Measurements from ENCODE around the gene TIRAP.
A peak's percentile ranks its signal among the peaks of the same experiment; 100 is the strongest.
"Not testable (repeated sequence)": the region's sequence is repeated elsewhere in the genome, so short reads cannot be mapped to it uniquely, and the experiment has no call there.

The TIRAP gene, protein sequence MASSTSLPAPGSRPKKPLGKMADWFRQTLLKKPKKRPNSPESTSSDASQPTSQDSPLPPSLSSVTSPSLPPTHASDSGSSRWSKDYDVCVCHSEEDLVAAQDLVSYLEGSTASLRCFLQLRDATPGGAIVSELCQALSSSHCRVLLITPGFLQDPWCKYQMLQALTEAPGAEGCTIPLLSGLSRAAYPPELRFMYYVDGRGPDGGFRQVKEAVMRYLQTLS

DNA sequence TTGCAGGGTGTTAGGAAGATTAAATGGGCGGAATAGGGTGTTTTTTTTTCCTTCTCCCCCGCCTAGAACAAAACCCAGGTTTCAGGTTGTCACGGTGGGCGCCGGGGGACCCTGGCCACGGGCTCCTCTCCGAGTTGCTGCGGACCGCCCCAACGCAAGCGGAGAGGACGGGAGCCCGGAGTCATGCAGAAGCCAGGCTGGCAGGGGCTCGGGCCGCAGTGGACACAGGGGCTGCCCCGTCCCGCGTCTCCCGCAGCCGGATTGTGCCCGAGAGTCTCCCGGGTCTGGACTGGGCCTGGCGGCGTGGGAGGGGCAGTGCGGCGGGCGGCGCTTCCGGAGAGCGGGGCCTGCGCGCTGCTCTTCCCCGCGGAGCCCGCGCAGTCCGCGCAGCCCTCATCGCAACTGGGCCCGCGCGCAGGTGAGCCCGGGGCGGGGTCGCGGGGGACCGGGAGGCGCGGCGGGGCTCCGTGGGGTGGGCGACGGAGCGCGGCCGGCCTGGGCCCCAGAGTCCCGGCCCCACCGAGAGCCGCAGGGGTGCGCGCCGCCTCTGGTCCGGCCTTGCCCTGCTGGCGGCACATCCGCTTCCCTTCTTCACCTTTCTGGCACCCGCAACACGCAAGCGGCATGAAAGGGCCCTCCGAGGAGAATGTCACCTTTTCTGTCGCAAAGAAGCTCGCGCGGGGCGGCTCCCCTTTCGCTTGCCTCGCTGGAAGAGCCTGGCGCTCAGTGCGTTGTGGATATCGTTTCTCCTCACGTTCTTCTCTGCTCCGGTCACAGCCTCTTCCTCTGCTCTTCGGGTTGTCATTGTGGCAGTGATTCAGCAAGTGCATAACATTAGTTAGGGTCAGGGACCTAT lies at the start of gene TIRAP:
TSS of gene TIRAP (plus strand) at position 358 of the 856 bp plus-strand sequence. CDS start 7,802 bp downstream, outside the sequence.
- peak; percentile 32 for DNase-seq (ENCODE audit: low read depth)

DNA sequence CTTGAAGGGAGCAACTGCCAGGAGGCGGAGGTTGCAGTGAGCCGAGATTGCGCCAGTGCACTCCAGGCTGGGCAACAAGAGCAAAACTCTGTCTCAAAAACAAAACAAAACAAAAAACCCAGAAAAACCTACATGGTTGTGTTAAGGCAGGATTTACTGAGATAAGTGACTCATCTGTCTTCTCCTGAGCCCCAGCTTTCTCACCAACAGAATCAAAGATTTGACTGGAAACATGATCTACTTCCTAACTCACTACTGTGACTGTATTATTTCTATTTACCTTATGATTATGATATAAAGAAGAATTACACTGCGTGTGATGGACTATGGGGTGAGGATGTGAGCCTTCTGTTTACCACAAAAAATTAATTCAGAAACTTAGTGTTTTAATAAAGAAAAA lies 49.5 kb upstream of the TIRAP start:
- DNase-seq (ENCODE audit: low read depth): no peak

DNA sequence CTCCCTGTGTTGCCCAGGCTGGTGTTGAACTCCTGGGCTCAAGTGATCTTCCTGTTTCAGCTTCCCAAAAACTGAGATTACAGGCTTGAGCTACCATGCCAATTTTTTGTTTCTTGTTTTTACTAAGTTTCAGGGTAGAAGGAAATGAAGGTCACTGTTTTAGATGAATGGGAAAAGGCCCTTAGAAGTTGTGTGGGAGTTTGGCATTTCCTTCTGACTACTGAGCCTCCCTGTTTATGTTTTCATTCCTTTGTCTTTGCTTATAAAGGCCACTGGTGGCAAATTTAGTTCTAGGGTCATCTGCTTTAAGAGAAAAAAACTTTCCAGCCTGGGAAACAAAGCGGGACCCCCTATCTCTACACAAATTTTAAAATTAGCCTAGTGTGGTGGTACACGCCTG lies 36.3 kb upstream of the TIRAP start:
- no peak for DNase-seq (ENCODE audit: low read depth)

DNA sequence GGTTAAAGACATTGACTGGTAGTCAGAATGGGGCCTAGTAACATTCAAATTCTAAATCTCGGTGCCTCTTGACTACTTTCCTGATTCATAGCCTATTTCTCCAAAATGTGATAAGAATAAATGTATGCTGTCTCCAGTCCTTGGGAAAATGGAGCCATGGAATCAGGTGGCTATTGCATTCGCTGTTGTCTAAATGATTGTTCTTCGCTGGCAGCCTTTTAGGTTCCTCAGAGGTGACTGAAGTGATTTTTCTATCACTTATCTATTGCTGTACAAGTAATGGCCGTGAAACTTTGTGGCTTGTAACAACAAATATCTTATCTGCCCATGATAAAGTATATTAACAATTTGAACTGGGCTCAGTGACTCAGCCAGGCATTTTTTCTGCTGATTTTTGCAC lies 29.6 kb upstream of the TIRAP start:
- DNase-seq (ENCODE audit: low read depth): no peak

DNA sequence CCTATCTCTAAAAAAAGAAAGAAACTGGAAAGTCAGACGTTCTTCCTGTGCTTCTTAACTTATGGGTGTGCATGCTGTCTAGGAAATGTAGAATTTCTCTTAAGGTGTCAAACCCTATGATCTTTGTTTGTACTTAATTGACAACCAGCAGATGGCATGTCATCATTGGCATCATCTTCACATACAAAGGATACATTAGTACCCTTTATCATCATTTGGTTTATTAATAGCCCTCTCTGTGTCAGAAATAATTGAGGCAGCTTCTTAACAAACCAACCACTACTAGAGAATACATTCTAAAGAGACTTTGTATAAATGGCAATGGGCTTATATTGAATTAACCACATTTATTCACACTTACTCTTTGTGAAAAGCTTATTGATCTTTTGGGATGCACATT lies 28.1 kb upstream of the TIRAP start:
- no peak for DNase-seq (ENCODE audit: low read depth)

DNA sequence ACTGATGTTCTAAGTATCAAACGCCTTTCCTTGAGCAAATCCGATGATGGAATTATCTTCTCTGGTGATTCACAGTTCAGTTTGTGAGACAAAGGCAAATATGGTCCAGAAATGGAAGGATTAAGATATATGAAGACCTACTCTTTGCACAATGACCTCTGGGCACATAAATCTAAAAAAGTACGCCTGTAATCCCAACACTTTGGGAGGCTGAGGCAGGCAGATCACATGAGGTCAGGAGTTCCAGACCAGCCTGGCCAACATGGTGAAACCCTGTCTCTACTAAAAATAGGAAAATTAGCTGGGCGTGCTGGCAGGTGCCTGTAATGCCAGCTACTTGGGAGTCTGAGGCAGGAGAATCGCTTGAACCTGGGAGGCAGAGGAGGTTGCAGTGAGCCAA lies 27.4 kb upstream of the TIRAP start:
- not testable (repeated sequence) for DNase-seq (ENCODE audit: low read depth)

DNA sequence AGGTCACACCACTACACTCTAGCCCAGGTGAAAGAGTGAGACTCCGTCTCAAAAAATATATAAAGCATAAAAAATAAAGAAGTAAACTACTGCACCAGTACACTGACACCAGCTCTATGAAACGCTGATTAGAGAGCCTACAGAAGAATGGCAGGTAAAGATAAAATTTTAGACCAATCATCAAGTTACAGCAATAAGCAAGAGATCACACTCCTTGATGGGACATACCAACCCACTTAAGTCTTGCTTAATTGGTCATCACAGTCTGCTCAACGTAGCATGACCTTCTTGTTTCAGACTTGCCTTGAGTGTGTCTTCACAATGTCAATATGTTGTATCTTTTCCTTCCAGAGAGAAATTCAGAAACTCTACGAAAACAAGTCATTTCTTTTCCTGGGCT lies 26.7 kb upstream of the TIRAP start:
- no peak for DNase-seq (ENCODE audit: low read depth)

DNA sequence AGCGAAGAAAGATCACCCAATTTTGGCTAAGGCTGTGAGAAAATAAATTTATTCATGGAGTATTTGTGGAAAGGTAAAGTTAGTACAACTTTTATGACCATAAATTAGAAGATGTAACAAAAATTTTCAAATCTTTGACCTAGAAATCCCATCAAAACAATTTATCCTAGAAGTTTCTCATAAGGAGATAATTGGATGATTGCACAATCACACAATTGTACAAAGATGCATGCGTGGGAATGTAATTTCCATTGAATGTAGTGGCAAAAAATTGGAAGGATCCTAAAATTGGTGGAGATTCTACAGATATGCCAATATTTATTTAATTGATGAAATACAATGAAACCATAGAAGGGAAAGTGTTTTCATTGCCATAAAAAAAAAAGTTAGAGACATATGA lies 25.7 kb upstream of the TIRAP start:
- DNase-seq (ENCODE audit: low read depth): no peak

DNA sequence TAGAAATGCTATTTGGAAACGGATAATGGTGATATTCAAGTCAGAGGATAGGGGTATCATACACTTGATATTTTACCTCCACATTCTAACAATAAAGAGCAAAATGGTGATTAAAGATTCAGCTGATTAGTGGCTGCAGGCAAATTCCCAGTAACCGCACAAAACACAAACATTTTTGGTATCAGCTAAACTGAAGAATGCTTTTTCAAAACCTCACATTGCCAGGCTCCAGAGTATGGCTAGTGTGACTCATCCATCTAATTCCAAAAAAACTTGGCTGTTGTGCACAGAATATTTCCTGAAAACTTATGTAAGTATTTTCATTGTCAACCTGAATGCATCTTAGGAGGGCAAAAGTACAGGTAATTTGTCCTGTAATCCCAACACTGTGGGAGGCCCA lies 25.1 kb upstream of the TIRAP start:
- no peak for DNase-seq (ENCODE audit: low read depth)

DNA sequence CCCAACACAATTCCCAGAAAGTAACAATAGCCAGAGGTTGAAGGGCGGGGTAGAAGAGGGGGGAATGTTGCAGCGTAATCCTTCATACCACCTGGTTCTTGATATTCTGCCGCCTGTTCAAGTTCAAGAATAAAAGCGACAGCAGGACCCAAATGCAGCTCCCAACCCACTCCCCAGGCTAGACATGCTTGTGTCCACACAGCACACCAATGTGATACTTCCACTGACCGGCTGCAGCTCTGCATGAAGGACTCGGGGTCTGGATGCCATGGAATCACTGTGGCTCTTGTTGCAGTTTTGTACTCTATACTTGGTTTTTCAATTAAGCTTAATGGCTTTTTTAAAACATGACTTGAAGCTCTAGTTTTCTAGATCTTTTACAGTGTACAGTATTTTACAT lies 20.7 kb upstream of the TIRAP start:
- DNase-seq (ENCODE audit: low read depth): no peak

DNA sequence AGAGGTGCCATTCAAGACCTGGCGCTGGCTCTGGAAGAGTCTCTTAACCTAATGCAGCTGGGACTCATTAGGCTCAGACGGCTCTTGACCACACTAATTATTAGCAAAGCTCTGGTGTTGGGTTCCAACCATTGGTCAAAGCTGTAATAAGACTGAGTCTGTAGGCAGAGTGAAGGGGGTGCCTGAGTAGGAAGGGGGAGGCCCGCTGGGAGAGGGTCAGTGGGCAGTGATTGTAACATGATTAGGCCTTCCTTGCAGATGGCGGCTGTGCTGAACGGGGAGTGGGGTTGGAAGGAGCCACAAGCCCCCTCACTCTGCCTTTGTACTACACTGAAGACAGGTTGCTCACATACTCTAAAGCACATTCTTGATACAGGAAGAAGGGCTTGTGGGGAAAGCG lies 19.4 kb upstream of the TIRAP start:
- DNase-seq (ENCODE audit: low read depth): no peak

DNA sequence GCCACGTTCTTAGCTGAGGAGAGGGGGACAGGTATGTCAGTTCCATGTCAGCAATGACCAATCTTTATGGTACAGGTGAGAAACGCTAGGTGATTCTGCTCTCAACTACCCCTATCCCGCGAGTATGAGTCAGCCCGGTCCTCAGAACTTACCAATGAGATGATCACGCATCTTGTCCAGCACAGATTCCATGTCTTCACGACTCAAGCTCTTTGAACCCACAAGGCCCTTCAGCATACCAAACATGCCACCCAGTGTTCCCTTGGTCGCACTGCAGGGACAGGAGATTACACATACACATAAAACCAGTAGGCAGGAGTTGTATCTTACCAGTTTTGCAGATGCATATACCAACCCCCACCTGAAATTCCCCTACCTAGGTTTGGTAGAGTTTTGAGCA lies 17.1 kb upstream of the TIRAP start:
- no peak for DNase-seq (ENCODE audit: low read depth)

DNA sequence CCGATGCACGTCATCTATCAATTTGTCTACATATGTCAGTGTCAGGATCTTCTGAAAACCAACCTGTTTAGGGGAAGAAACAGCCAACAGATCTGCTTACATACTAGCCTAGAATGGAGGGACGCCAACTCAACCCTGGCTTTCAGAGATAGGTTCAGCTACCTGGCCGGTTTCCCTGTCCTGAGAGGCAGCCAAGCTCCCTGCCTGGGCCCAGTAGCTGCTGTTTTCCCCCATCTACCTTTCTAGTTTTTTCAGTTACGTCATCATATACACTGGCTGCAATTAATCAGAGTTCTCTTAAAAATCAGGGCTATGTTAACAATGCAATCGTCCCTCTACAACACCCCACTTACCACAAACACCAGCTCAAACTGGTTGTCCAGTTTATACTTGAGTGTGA lies 15.2 kb upstream of the TIRAP start:
- DNase-seq (ENCODE audit: low read depth): no peak

DNA sequence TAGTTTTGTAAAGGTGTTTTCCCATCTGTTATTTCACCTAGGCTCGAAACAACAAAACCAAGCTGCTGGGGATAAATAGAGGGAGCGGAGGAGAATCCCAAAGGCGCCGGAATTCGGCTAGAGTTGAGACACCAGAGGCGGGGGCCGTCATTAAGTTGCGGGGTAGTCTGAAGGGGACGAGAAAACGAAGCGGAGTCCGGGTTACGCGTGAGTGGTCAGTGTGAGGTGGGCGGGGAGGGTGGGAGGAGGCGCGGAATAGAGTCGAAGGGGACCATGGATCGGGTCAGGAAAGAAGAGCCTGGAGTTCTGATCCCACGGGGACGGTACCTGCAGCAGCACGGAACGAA lies 14.6 kb upstream of the TIRAP start:
- no peak for DNase-seq (ENCODE audit: low read depth)

DNA sequence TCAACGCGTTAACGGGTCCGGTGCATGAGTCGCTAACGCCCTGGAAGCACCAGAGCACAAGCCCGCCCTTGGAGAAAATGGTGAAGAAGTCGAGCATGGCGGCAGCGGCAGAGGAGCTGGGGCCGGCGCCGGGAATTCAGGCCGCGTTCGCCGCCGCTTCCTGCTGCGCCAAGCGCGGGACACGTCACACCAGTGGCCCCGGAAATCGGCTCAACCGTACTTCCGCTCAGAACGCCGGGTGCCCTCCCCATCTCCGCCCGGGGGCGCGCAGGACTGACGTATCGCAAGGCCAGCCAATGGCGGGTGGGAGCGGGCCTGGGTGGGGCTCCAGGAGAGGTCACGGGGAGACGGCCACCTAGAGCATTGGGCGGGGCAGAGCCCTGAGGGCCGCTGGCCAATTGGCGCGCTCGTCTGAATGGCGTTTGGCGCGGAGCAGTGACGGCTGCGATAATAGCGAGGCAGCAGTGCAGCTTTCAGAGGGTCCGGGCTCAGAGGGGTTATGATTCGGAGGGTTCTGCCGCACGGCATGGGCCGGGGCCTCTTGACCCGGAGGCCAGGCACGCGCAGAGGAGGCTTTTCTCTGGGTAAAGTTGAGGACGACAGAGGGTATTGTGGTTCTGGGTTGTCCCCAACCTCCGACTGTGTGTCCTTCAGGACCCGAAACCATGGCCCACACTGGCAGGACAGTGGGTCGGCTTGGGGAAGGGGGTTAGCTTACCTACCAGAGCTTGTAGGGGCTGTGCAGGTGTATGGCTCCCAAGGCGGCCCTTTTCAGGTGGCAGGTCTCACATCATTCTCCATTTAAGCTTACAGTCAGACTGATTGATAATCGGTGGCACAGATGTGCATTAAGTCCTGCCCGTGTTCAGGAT lies 13.9 kb upstream of the TIRAP start, which contains the start of the genes FOXRED1 and SRPRA:
TSS of gene FOXRED1 (plus strand) at position 447 of the 872 bp plus-strand sequence. CDS start at position 500, 53 bp downstream.
TSS of gene SRPRA (minus strand) at position 188 of the 872 bp plus-strand sequence. CDS start at position 97, 91 bp downstream.
- peak; percentile 100 for DNase-seq (ENCODE audit: low read depth)

DNA sequence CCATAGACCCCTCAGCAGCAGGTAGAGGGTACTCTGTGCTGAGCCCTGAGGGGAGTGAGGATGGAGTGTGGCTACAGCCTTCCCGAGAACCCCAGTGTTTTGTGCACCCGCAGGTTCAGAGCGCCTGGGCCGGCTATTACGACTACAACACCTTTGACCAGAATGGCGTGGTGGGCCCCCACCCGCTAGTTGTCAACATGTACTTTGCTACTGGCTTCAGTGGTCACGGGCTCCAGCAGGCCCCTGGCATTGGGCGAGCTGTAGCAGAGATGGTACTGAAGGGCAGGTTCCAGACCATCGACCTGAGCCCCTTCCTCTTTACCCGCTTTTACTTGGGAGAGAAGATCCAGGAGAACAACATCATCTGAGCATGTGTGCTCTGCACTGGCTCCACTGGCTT lies 5.6 kb upstream of the TIRAP start:
- DNase-seq (ENCODE audit: low read depth): no peak

DNA sequence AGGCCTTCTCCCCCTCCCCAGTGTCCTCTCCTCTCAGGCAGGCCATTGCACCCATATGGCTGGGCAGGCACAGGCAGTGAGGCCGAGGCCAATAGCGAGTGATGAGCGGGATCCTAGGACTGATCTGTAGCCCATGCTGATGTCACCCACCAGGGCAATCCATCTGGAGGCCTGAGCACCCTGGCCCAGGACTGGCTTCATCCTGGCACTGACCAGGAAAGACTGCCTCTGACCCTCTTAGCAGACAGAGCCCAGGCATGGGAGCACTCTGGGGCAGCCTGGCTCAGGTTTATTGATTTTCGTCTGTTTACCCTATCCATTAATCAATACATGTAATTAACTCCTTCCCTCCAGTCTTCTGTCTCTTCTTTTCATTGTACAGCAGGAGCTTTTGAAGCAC lies 5.1 kb upstream of the TIRAP start:
- no peak for DNase-seq (ENCODE audit: low read depth)

DNA sequence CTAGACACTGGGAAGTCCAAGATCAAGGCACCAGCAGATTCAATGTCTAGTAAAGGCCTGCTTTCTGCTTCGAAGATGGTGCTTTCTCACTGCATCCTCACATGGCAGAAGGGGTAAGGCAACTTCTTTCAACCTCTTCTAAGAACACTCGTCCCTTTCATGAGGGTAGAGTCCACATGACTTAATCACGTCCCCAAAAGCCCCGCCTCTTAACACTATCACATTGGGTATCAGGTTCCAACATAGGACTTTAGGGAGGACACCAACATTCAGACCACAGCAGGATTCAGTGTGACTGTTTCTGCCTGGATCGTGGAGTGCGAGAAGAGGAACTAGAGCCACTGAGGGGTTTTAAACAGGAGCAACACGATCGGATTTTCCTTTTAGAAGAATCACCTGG lies 3.7 kb upstream of the TIRAP start:
- DNase-seq (ENCODE audit: low read depth): no peak

DNA sequence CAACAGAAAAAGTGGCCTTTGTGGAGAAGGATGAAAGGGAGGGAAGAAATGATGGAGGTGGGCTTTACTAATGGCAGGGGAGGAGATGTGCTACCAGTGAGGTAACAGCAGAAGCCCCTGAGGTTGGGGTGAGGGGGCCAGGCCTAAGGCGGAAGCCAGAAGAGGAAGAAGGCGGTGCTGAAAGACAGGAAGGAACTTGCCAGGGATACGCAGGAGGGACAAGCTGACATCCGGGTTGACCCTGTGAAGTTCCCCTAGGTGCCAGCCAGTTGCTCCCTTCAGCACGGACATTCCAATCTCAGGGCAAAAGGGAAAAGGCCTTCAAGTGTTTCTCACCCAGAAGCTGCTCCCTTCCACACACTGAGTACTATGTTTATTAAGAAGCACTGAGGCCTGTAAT lies 2.3 kb upstream of the TIRAP start:
- DNase-seq (ENCODE audit: low read depth): no peak

DNA sequence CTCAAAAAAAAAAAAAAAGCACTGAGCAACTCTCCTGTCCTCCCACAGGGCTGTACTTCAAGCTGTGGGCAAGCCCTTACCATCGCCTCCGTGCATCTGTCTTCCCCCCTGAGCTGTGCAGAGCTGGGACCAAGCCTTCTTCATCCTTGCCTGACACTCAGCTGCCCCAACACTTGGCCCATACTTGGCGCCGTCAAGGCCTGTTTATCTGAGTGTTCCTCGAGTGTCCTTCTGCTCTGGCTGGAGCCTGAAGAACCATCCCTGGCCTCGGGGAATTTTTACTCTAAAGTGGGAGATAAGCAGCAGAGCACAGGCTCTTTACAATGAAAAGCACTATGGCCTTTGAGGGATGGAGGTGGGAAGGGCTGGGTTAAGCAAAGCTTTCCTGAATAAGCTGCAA lies 1.6 kb upstream of the TIRAP start:
- no peak for DNase-seq (ENCODE audit: low read depth)

DNA sequence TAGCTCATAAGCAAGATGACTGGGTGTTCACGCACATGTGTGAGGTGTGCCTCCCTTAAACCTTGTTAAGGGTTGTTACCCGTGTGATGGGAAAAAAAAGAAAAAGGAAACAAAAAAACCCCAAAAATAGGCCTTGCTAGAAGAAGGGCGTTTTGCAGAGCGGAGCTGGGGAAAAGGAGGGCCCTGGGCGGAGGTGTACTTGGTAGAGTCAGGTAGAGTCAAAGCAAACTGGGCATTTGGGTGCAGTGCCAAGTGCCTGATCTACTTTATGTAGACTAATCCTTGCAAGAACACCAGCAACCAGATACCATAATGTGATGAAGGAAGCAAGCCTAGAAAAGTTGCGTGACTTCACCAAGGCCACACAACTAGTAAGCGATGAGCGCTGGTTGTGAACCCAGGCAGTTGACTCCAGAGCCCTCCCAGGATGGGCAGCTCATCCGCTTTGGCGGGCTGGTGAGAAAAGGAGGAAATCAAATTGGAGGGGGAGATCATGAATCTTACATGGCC lies 1.2 kb upstream of the TIRAP start:
- DNase-seq (ENCODE audit: low read depth): no peak

DNA sequence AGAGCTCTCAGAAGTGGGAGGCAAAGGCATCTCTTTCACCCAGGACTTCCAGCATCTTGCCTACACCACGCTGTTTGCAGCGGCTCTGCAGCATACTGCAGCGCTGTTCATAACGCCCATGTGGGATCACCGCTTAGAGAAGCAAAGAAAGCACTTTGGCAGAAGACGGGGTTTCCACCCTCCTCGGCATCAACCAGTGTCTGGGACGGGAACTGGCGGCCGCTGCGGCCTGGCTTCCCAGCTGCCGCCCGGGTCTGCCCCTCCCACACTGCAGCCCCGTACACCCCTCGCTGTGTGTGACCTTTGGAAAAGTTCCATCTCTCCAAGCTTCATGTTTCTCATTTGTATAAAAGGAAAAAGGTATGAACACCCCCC lies 545 bp upstream of the TIRAP start:
- no peak for DNase-seq (ENCODE audit: low read depth)
